Testis (tissue), 3 donors: ENCODE measurements around the gene SEPTIN8. TPM values are rescaled to one million over a fixed set of nuclear protein-coding genes. Genes with fewer than 3 reads are reported as not detected.

Experiments
- DNase-seq: peaks from one replicate; pipeline ENCODE4 v3.0.0-alpha.2; 2019
- H3K27ac ChIP-seq, 2 donors: fragments of 200-600 bp; sonication (generic); one replicate each; pipeline ENCODE4 v1.5.1; 2019
- H3K27me3 ChIP-seq: fragments of 200-600 bp; sonication (generic); one replicate; pipeline ENCODE4 v1.5.1; 2019
- H3K36me3 ChIP-seq: fragments of 200-600 bp; sonication (generic); one replicate; pipeline ENCODE4 v1.5.1; 2017; ENCODE audit warnings: low read depth; ENCODE audit errors: missing control alignments
- H3K4me1 ChIP-seq: fragments of 200-600 bp; sonication (generic); one replicate; pipeline ENCODE4 v1.5.1; 2019
- H3K4me3 ChIP-seq, 2 donors: fragments of 200-600 bp; sonication (generic); one replicate each; pipeline ENCODE4 v1.5.1; 2017 to 2019
- H3K9me3 ChIP-seq: fragments of 200-600 bp; sonication (generic); one replicate; pipeline ENCODE4 v1.5.1; 2017
- POLR2A ChIP-seq: fragments of 450-650 bp; IDR thresholded peaks from one replicate; pipeline ENCODE4 v1.6.1; 2017; ENCODE audit warnings: antibody characterized with exemption, mild to moderate bottlenecking, moderate library complexity
- WGBS, 2 donors: methylation state at CpG; one replicate each; pipeline ENCODE4 v1.1.5; 2018; 5-methylcytosine and 5-hydroxymethylcytosine counted together
- intact Hi-C: fragments of 100-400 bp; cut with DNase I; formaldehyde crosslinking; loops from one replicate; pipeline ENCODE4 v1.15.1; 2023; ENCODE audit warnings: low total_unique reads
- polyA plus RNA-seq: library from polyadenylated mRNA; stranded (reverse); fragments of 350-450 nt; fragmentation: Illumina TruSeq; extraction: RNeasy Lipid Tissue Mini Kit (QIAGEN cat#74804); gene quantifications from one replicate; pipeline ENCODE4 v1.2.3, GENCODE V29; 2014; ENCODE audit warnings: low read depth, low replicate concordance; ENCODE audit not compliant: insufficient read depth
- total RNA-seq, 2 donors: library from RNA; depleted of rRNA; stranded (reverse); fragments of >200 nt; gene quantifications; one replicate each; pipeline ENCODE4 v1.2.3, GENCODE V29; 2016
- TF ChIP-seq, protein P1 (sequence below), 3 experiments: fragments of 450-650 bp in 2 of 3; fragments of 200-600 bp in 1 of 3; sonication (generic) in 1 of 3; IDR thresholded peaks; one replicate each; pipeline ENCODE4 v1.5.1; 2016 to 2019; ENCODE audit warnings: antibody characterized with exemption in 3 of 3, mild to moderate bottlenecking in 2 of 3, moderate library complexity in 1 of 3

SEPTIN8 gene
- total and polyA plus RNA-seq, 3 donors from 2014 or later = 12.4 to 16.4 (median 13.9) TPM

DNA sequence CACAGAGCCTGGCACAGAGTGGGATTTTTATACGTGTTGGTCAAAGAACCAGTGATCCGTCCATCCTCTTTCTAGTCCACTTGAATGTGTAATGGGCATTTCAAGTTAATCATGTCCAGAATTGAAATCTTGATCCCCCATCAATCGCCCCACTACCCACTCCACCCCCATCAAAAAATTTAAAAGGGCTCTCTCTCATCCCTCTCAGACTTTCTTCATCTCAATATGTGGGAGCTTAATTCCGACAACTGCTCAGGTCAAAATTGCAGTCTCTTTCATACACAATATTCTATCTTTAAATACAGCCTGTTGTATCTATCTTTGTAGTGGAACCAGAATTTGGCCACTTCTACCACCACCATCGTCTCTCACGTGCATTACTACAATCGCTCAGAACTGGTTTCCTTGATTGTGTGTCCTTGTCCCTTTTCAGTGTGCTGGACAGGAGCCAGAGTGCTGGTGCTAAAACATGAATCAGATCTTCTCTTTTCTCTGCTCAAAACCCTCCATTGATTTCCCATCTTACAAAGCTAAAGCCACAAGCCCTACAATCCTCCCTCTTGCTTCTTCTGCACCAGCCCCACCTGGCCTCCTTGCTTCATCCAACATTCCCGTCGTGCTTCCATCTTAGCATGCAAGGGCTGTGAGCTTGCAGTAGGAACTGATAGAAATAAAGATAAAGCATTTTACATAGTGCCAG lies 38.9 kb downstream of the SEPTIN8 start:
- Histone ChIP-seq H3K27me3 (no peaks in the 10 kb centered on the region), H3K9me3 (no peaks in the 10 kb centered on the region), H3K36me3 (no peaks in the 10 kb centered on the region), H3K4me1 (peaks cover 7% of the 10 kb centered on the region), H3K27ac (peak overlapping the region in 1 of 2 donors; percentile 80), H3K4me3 (peak overlapping the region in 1 of 2 donors; percentile 79)
- 40 to 43% methylated on average over 9 of the region's 9 CpGs for WGBS, 2 donors
- TF ChIP-seq, protein P1, sequence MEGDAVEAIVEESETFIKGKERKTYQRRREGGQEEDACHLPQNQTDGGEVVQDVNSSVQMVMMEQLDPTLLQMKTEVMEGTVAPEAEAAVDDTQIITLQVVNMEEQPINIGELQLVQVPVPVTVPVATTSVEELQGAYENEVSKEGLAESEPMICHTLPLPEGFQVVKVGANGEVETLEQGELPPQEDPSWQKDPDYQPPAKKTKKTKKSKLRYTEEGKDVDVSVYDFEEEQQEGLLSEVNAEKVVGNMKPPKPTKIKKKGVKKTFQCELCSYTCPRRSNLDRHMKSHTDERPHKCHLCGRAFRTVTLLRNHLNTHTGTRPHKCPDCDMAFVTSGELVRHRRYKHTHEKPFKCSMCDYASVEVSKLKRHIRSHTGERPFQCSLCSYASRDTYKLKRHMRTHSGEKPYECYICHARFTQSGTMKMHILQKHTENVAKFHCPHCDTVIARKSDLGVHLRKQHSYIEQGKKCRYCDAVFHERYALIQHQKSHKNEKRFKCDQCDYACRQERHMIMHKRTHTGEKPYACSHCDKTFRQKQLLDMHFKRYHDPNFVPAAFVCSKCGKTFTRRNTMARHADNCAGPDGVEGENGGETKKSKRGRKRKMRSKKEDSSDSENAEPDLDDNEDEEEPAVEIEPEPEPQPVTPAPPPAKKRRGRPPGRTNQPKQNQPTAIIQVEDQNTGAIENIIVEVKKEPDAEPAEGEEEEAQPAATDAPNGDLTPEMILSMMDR (IDR thresholded peaks at IDR 0.05) = no peak
- TF ChIP-seq POLR2A = no peak
- DNase-seq = no peak
- intact Hi-C loops = no loop called here

DNA sequence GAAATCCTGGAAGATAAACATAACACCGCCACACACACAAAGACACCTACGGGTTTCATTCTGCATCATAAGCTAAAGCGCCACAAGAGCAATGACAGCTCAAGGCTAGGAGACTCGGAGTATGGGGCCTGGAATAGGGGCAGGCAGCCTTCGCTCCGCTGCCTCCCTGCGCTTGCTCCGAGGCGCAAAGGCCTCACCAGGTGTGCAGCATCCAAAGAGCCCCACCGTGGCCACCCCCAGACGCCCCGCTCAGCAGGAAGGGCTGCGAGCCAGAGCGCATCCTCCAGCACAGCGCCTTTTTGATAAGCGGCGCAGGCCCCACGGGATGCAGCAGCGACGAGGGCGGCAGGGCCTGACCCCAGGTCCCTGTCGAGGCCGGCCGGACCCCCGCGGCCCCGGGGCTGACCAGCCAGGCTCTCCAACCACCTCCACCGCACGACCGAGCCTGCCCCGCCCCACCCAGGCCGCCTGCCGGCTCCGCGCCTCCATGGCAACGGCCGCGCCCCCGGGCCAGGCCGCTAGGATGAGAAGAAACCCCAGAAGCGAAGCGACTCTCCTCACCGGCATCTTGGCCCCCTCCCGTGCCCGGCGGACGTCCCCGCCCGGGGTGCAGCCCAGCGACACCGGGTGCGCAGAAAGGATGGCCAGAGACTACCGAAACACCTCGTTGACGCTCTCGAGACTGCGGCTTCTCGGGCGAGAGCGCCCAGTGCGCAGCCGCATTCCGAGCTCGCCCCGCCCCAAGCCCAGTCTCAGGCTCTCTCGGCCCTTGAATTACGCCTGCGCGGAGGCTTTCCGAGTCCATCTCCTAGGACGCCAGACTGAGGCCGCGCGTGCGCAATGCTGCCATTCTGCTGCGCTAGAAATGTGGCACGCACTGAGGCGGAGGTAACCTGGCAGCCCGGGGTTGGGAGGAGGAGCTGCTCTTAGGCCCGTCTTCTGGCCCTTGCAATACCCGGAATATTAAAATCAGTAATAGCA lies 39.9 kb downstream of the SEPTIN8 start, which contains the start of gene KIF3A:
Gene KIF3A, minus strand, starts transcription at position 694 of the 981 bp plus-strand sequence. Its CDS starts 127 bp downstream, at position 567.
- peak; percentile 96 for DNase-seq
- Histone ChIP-seq H3K27me3 (no peaks in the 10 kb centered on the region), H3K4me1 (peaks cover 7% of the 10 kb centered on the region), H3K9me3 (no peaks in the 10 kb centered on the region), H3K4me3 (peak within 1 kb of the TSS; percentile 79 to 86), H3K36me3 (no peaks in the 10 kb centered on the region), H3K27ac (peak within 1 kb of the TSS; percentile 47 to 80)
- intact Hi-C loops = no loop called here
- 1% methylated on average over 15 to 61 of the region's 81 CpGs for WGBS, 2 donors
- TF ChIP-seq, protein P1 (IDR thresholded peaks at IDR 0.05) = peak; percentile 13 to 26 (median 16)
- TF ChIP-seq POLR2A = no peak

DNA sequence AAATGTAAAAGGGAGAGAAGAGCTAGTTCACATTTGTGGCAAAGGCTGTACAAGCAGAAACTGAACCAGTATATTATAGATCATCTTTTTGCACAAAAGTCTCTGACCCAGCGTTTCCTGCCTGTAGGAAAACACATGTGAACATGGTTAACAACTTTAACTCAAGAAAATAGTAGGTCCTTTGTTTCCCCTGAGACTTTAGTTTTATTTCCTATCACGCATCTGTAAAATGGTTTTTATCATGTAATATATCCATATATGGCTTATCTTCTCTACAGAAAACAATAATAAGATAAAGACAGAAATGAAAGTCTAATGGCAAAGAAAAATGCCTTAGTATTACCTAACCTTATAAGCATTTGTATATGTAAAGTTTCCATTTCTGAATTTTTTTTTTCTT lies 42.4 kb downstream of the SEPTIN8 start:
- intact Hi-C loops = no loop called here
- 76 to 84% methylated on average over 2 of the region's 2 CpGs for WGBS, 2 donors
- no peak for DNase-seq
- peaks cover 7% of the 10 kb centered on the region for H3K4me1 ChIP-seq
- no peaks in the 10 kb centered on the region for H3K27me3 ChIP-seq
- no peak overlapping the region for H3K27ac ChIP-seq
- TF ChIP-seq, protein P1 (IDR thresholded peaks at IDR 0.05) = no peak
- no peak for TF ChIP-seq POLR2A
- no peaks in the 10 kb centered on the region for H3K9me3 ChIP-seq
- H3K36me3 ChIP-seq = no peaks in the 10 kb centered on the region
- H3K4me3 ChIP-seq = no peak overlapping the region

DNA sequence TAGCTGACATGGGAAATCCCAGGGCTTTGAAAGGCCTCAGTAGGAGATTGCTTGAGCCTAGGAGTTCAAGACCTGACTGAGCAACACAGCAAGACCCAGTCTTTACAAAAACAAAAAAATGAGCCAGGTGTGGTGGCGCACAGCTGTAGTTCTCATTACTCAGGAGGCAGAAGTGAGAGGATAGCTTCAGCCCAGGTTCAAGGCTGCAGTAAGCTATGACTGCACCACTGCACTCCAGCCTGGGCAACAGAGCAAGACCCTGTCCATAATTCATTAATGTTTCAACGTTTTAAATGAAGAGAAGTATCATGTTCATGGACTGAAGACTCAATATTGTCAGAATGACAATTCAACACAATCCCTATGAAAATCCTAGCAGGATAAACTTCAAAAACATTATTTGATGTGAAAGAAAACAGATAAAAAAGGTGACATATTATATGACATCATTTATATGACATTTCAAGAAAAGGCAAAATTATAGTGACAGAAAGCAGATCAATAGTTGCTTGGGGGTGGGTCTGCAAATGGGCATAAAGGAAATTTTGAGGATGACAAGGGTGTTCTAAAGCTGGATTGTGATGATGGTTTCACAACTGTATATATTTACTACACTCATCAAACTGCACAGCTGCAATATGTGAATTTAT lies 43.4 kb downstream of the SEPTIN8 start:
- DNase-seq = no peak
- Histone ChIP-seq H3K4me1 (peaks cover 7% of the 10 kb centered on the region), H3K27ac (no peak overlapping the region), H3K27me3 (no peaks in the 10 kb centered on the region), H3K9me3 (no peaks in the 10 kb centered on the region), H3K36me3 (no peaks in the 10 kb centered on the region), H3K4me3 (no peak overlapping the region)
- no peak for TF ChIP-seq POLR2A
- TF ChIP-seq, protein P1 (IDR thresholded peaks at IDR 0.05) = no peak
- 76 to 88% methylated on average over 2 of the region's 2 CpGs for WGBS, 2 donors
- intact Hi-C loops = no loop called here
